Measurements from ENCODE around the gene PTGFR. TPM values are rescaled to one million over a fixed set of nuclear protein-coding genes. Genes with fewer than 3 reads are reported as not detected.

Gene PTGFR, protein sequence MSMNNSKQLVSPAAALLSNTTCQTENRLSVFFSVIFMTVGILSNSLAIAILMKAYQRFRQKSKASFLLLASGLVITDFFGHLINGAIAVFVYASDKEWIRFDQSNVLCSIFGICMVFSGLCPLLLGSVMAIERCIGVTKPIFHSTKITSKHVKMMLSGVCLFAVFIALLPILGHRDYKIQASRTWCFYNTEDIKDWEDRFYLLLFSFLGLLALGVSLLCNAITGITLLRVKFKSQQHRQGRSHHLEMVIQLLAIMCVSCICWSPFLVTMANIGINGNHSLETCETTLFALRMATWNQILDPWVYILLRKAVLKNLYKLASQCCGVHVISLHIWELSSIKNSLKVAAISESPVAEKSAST
- not detected in 2 replicates for total RNA-seq (2014; rRNA removed; shearing (Covaris generic))

DNA sequence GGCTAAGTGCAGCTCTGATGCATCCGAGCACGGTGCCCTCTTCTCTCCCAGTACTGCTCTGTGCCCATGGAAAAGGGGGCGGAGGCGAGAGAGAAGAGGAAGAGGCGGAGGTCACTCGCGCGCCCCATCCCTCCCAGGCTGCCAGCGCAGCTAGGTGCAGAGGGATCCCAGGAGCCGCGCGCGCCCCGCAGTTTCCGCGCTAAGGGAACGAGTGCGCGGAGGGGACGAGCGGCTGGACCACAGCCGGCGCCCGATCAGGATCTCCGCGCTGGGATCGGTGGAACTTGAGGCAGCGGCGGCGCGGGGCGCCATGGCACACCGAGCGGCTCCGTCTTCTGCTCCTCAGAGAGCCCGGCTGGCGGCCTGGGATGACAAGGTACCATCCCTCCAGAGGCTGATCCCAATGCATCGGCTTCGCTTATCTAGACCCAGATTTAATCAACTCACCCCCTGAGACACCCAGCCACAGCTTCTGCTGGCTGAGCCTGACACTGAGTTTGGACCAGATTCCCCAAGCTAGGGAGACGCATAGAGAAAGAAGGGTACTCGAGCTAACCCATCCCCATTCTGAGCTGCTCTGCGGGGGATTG is at the start of gene PTGFR:
Gene PTGFR, plus strand, starts transcription at position 114 of the 590 bp plus-strand sequence. CDS start 1,770 bp downstream, outside the sequence.
- DNase-seq = peak; percentile 69
- H3K4me3 ChIP-seq (ENCODE audit: insufficient read depth, low read depth, low read length) = peak within 1 kb of the TSS; percentile 49
- peaks cover 35% of the 10 kb centered on the region for H3K27me3 ChIP-seq (ENCODE audit: control insufficient read depth, insufficient read depth, low read length)
- no peaks in the 10 kb centered on the region for H3K36me3 ChIP-seq (replicated peaks; ENCODE audit: control insufficient read depth, insufficient read depth, low read length)

- no peaks in the 10 kb centered on the region for H3K36me3 ChIP-seq (replicated peaks; ENCODE audit: control insufficient read depth, insufficient read depth, low read length)
- DNase-seq = no peak
- no peak overlapping the region for H3K4me3 ChIP-seq (ENCODE audit: insufficient read depth, low read depth, low read length)
- no peaks in the 10 kb centered on the region for H3K27me3 ChIP-seq (ENCODE audit: control insufficient read depth, insufficient read depth, low read length)
Observed at GRCh38 chr1:78441921-78442320, 48.9 kb upstream of the PTGFR start.

- H3K4me3 ChIP-seq (ENCODE audit: insufficient read depth, low read depth, low read length) = no peak overlapping the region
- H3K36me3 ChIP-seq (replicated peaks; ENCODE audit: control insufficient read depth, insufficient read depth, low read length) = no peaks in the 10 kb centered on the region
- no peaks in the 10 kb centered on the region for H3K27me3 ChIP-seq (ENCODE audit: control insufficient read depth, insufficient read depth, low read length)
- DNase-seq = no peak
Observed at GRCh38 chr1:78447086-78447485, 43.7 kb upstream of the PTGFR start.

- Histone ChIP-seq H3K4me3 (ENCODE audit: insufficient read depth, low read depth, low read length) (no peak overlapping the region), H3K27me3 (ENCODE audit: control insufficient read depth, insufficient read depth, low read length) (no peaks in the 10 kb centered on the region), H3K36me3 (replicated peaks; ENCODE audit: control insufficient read depth, insufficient read depth, low read length) (no peaks in the 10 kb centered on the region)
- no peak for DNase-seq
Observed at GRCh38 chr1:78464449-78464891, 26.3 kb upstream of the PTGFR start.

GRCh38 chr1:78465143-78465542 is 25.6 kb upstream of the PTGFR start:
- Histone ChIP-seq H3K36me3 (replicated peaks; ENCODE audit: control insufficient read depth, insufficient read depth, low read length) (no peaks in the 10 kb centered on the region), H3K4me3 (ENCODE audit: insufficient read depth, low read depth, low read length) (no peak overlapping the region), H3K27me3 (ENCODE audit: control insufficient read depth, insufficient read depth, low read length) (no peaks in the 10 kb centered on the region)
- DNase-seq = no peak

- no peak overlapping the region for H3K4me3 ChIP-seq (ENCODE audit: insufficient read depth, low read depth, low read length)
Observed at GRCh38 chr1:78468521-78468920, 22.3 kb upstream of the PTGFR start.

GRCh38 chr1:78469576-78469975 is 21.2 kb upstream of the PTGFR start:
- Histone ChIP-seq H3K27me3 (ENCODE audit: control insufficient read depth, insufficient read depth, low read length) (no peaks in the 10 kb centered on the region), H3K4me3 (ENCODE audit: insufficient read depth, low read depth, low read length) (no peak overlapping the region), H3K36me3 (replicated peaks; ENCODE audit: control insufficient read depth, insufficient read depth, low read length) (no peaks in the 10 kb centered on the region)
- no peak for DNase-seq

More at GRCh38 chr1:78468521-78468920, 22.3 kb upstream of the PTGFR start:
- no peak for DNase-seq
- H3K36me3 ChIP-seq (replicated peaks; ENCODE audit: control insufficient read depth, insufficient read depth, low read length) = no peaks in the 10 kb centered on the region
- no peaks in the 10 kb centered on the region for H3K27me3 ChIP-seq (ENCODE audit: control insufficient read depth, insufficient read depth, low read length)

GRCh38 chr1:78471890-78472620 is 18.7 kb upstream of the PTGFR start:
- H3K36me3 ChIP-seq (replicated peaks; ENCODE audit: control insufficient read depth, insufficient read depth, low read length) = no peaks in the 10 kb centered on the region
- no peaks in the 10 kb centered on the region; the same call in 1 of the 2 replicates for H3K27me3 ChIP-seq (ENCODE audit: control insufficient read depth, insufficient read depth, low read length)
- H3K4me3 ChIP-seq (ENCODE audit: insufficient read depth, low read depth, low read length) = no peak overlapping the region
- no peak for DNase-seq

- no peak for DNase-seq
Observed at GRCh38 chr1:78472851-78473496, 17.8 kb upstream of the PTGFR start.

DNA sequence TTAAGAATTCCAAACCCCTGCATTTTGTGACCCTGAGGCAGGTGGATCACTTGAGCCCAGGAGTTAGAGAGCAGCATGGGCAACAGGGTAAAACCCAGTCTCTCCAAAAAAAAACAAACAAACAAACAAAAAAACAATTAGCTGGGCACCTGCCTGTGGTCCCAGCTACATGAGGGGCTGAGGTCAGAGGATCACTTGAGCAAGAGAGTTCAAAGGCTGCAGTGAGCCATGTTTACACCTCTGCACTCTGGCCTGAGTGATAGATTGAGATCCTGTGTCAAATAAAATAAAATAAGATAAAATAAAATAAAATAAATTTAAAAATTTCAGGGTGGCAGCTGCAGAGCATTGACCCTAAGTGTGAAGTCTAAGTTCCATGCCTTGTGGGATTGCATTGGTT is 16.7 kb upstream of the PTGFR start:
- Histone ChIP-seq H3K27me3 (ENCODE audit: control insufficient read depth, insufficient read depth, low read length) (no peaks in the 10 kb centered on the region; the same call in 1 of the 2 replicates), H3K36me3 (replicated peaks; ENCODE audit: control insufficient read depth, insufficient read depth, low read length) (no peaks in the 10 kb centered on the region), H3K4me3 (ENCODE audit: insufficient read depth, low read depth, low read length) (no peak overlapping the region)
- no peak for DNase-seq

More at GRCh38 chr1:78472851-78473496, 17.8 kb upstream of the PTGFR start:
- Histone ChIP-seq H3K27me3 (ENCODE audit: control insufficient read depth, insufficient read depth, low read length) (no peaks in the 10 kb centered on the region; the same call in 1 of the 2 replicates), H3K4me3 (ENCODE audit: insufficient read depth, low read depth, low read length) (no peak overlapping the region), H3K36me3 (replicated peaks; ENCODE audit: control insufficient read depth, insufficient read depth, low read length) (no peaks in the 10 kb centered on the region)

DNA sequence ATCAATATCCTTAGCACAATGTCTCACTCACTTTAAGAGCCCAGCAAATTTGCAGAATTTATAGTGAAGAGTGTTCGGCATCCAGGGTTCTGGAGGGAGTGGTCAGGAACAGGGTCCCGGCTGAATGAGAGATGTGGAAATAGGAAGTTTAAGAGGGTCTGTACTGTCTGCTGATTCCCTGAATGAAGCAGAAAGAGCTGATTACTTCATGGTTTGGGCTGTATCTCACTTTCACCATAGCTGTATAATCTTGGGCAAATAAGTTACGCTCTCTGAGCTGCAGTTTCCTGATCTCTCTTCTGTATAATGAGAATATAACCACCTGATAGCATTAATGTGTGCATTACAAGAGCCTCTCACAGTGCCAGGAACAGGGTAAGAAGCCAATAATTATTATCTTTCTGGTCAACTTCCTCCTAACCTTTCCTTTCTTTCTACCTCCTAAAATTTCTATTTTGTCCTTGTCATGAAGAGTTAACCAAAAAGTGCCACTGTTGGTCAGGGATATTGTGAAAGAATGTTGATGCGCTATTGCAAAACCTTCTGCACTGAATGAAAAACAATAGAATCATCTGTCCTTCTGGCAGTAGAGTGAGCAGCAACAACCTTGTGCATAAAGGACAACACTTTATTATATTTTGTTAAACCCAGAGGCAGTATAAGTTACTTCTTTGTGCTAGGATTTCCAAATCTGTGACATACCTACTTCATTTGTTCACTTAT is 14.7 kb upstream of the PTGFR start:
- Histone ChIP-seq H3K36me3 (replicated peaks; ENCODE audit: control insufficient read depth, insufficient read depth, low read length) (no peaks in the 10 kb centered on the region), H3K27me3 (ENCODE audit: control insufficient read depth, insufficient read depth, low read length) (no peaks in the 10 kb centered on the region; the same call in 1 of the 2 replicates)
- DNase-seq = no peak

DNA sequence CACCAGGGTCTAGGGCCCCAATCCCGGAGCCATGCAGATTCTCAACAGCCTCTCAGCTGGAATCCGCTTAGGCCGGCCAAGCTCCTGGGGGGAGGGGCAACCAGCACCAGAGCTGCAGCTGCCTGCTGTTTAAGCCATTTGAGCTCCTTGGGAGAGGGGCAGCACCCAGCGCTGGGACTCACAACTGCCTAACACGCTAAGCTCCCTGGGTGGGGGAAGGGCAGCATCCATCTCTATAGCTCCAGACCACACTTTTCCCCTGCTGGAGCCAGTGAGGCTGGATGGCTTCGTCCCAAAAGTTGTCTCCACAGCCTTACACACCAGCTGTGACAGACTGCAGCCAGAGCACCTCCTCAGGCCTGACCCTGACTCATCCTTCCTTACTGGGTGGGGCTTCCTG is 6.9 kb upstream of the PTGFR start:
- no peaks in the 10 kb centered on the region for H3K27me3 ChIP-seq (ENCODE audit: control insufficient read depth, insufficient read depth, low read length)
- no peak overlapping the region for H3K4me3 ChIP-seq (ENCODE audit: insufficient read depth, low read depth, low read length)
- DNase-seq = no peak
- no peaks in the 10 kb centered on the region for H3K36me3 ChIP-seq (replicated peaks; ENCODE audit: control insufficient read depth, insufficient read depth, low read length)

More for the DNA sequence above, 14.7 kb upstream of the PTGFR start:
- H3K4me3 ChIP-seq (ENCODE audit: insufficient read depth, low read depth, low read length) = no peak overlapping the region

- peak overlapping the region; percentile 49 for H3K4me3 ChIP-seq (ENCODE audit: insufficient read depth, low read depth, low read length)
- H3K27me3 ChIP-seq (ENCODE audit: control insufficient read depth, insufficient read depth, low read length) = peaks cover 35% of the 10 kb centered on the region
- peak; percentile 65 for DNase-seq
Observed at GRCh38 chr1:78491451-78492071, 787 bp downstream of the PTGFR start.

More at GRCh38 chr1:78491451-78492071, 787 bp downstream of the PTGFR start:
- H3K36me3 ChIP-seq (replicated peaks; ENCODE audit: control insufficient read depth, insufficient read depth, low read length) = no peaks in the 10 kb centered on the region
